CD4-positive, alpha-beta T cell treated with Interleukin-4 for 4 hours (primary cell): ENCODE measurements around the gene EIF2D.
A peak's percentile ranks its signal among the peaks of the same experiment; 100 is the strongest.
"Not testable (repeated sequence)": the region's sequence is repeated elsewhere in the genome, so short reads cannot be mapped to it uniquely, and the experiment has no call there.

Source experiments
- DNase-seq: peaks from one replicate; pipeline ENCODE4 v3.0.0-alpha.2; 2020

EIF2D gene

GRCh38 chr1:206635080-206635977, 23.1 kb upstream of the EIF2D start, which contains the start of gene DYRK3:
Gene DYRK3 (plus strand): TSS chr1:206635536. CDS start chr1:206635704, 168 bp downstream.
- DNase-seq, result peak; percentile 84

- DNase-seq, result peak; percentile 71
These were observed 22.3 kb upstream of the EIF2D start for GRCh38 chr1:206634365-206635079.

- no peak for DNase-seq
These were observed 21.4 kb upstream of the EIF2D start for GRCh38 chr1:206633708-206634121.

GRCh38 chr1:206631085-206631509, 18.8 kb upstream of the EIF2D start:
- DNase-seq, result no peak

GRCh38 chr1:206628916-206629315, 16.7 kb upstream of the EIF2D start:
- DNase-seq, result no peak

GRCh38 chr1:206626396-206626795, 14.1 kb upstream of the EIF2D start:
- not testable (repeated sequence) for DNase-seq

- no peak for DNase-seq
These were observed 2.9 kb downstream of the EIF2D start for GRCh38 chr1:206609229-206609991.

GRCh38 chr1:206608108-206608698, 4.1 kb downstream of the EIF2D start:
- peak; percentile 48 for DNase-seq

- no peak for DNase-seq
These were observed 5.4 kb downstream of the EIF2D start for GRCh38 chr1:206606867-206607266.

- no peak for DNase-seq
These were observed 7.4 kb downstream of the EIF2D start for GRCh38 chr1:206604861-206605260.

- no peak for DNase-seq
These were observed 11.7 kb downstream of the EIF2D start for GRCh38 chr1:206600527-206600926.

- DNase-seq, result no peak
These were observed 16.0 kb downstream of the EIF2D start for GRCh38 chr1:206596319-206596666.

- no peak for DNase-seq
These were observed 16.5 kb downstream of the EIF2D start for GRCh38 chr1:206595581-206596318.

GRCh38 chr1:206593351-206593925, 18.8 kb downstream of the EIF2D start:
- no peak for DNase-seq

- DNase-seq, result no peak
These were observed 20.6 kb downstream of the EIF2D start for GRCh38 chr1:206591696-206592095.

GRCh38 chr1:206591226-206591625, 21.0 kb downstream of the EIF2D start:
- DNase-seq, result no peak

GRCh38 chr1:206590025-206590758, 22.1 kb downstream of the EIF2D start:
- peak; percentile 94 for DNase-seq

- no peak for DNase-seq
These were observed 23.1 kb downstream of the EIF2D start for GRCh38 chr1:206589206-206589605.

- DNase-seq, result no peak
These were observed 23.8 kb downstream of the EIF2D start for GRCh38 chr1:206588492-206588891.

GRCh38 chr1:206587904-206588303, 24.4 kb downstream of the EIF2D start:
- DNase-seq, result no peak
